ENCODE data around the gene ROR2.

DNA sequence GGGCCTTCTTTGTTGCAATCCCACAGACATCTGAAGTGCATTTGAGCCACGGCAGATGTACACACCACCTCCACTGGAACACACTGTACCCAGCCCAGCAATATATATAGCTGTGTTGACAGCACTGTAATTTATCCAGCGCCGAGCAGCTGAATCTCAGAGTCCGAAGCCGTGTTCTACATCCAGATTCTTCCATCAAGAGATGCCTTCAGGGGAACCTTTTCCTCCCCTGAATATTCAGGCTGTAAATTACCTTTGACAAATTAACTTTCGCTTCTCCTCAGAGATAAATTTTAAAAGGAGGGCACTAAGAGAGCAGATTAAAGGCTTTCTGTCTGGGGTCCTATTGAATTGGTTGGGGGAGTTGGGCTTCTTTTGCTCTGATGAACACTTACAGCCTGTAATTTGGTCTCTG is 76.4 kb downstream of the ROR2 start:
- no peak for TF ChIP-seq POLR2AphosphoS5 (IDR thresholded peaks at IDR 0.05; ENCODE audit: borderline replicate concordance, low read depth, low read length)
- no peak for TF ChIP-seq EZH2 (IDR thresholded peaks at IDR 0.05)

All from SK-N-MC (cell line).